Hematopoietic multipotent progenitor cell treated with erythropoietin and hydrocortisone succinate and interleukin-3 and kit ligand, for 17 days (in vitro differentiated cells): Measurements from ENCODE around the gene SLC25A27.

Source experiments
- DNase-seq: peaks from one replicate; pipeline ENCODE4 v3.0.0-alpha.2; 2015; ENCODE audit warnings: low spot score

The SLC25A27 gene

GRCh38 chr6:46651816-46652215 lies 959 bp upstream of the SLC25A27 start:
- DNase-seq: no peak

DNA sequence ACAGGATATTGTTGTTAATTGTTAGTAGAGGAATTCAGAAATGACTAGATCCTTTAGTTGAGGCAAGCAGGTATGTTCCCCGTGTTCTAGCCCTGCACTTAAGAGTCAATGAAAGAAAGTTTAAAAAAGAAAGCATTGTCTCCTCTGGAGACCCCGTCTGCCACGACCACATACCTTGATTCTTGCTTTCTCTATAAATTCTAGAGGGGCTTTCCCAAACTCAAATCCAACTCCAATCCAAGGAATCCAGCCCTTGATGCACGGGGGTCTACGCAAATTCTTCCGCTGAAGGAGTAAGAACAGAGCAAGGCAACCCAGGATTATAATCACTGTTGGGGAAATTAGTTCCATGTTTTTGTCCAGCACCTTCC lies 558 bp upstream of the SLC25A27 start:
- DNase-seq: no peak

- DNase-seq: no peak
Observed at GRCh38 chr6:46653439-46654195, 842 bp downstream of the SLC25A27 start.

- DNase-seq: no peak
Observed at GRCh38 chr6:46655803-46656202, 3.0 kb downstream of the SLC25A27 start.

DNA sequence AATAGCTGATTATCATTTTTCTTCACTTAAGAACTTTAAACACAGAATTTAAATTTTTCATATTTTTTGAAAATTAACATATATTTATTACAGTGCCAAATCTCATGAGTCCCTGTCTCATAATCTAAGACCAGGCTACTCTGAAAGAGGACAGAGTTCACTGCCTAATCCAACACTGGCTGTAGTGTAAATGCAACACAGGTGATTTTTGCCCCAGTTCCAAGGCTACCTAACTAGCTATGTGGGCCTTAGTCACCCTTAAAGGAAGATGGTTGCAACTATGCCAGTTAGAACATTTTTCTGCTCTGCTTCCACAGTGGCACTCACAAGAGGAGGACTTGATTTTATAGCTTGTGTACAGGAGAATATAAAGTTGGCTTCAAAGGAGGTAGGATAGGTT lies 4.9 kb downstream of the SLC25A27 start:
- no peak for DNase-seq

GRCh38 chr6:46661483-46661882 lies 8.7 kb downstream of the SLC25A27 start:
- no peak for DNase-seq

DNA sequence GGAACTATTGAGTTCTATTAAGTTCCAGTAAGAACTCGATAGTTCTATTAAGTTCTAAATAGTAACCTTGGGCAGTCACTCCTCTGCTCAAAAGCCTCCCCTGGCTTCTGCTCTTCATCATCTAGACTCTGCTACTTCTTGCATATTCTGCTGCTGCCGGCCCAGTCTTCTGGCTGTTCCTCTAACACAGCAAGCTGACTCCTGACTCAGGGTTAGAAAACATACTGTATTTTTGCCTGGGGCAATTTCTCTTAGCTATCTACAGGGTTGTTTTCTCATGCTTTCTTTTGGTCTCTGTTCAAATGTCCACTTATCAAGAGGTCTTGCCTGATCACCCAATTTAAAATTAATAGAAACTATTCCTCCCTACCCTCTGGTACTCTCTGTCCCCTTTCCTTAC lies 14.6 kb downstream of the SLC25A27 start:
- no peak for DNase-seq

- DNase-seq: no peak
Observed at GRCh38 chr6:46674410-46674809, 21.6 kb downstream of the SLC25A27 start.

- DNase-seq: no peak
Observed at GRCh38 chr6:46676604-46677313, 24.0 kb downstream of the SLC25A27 start.

DNA sequence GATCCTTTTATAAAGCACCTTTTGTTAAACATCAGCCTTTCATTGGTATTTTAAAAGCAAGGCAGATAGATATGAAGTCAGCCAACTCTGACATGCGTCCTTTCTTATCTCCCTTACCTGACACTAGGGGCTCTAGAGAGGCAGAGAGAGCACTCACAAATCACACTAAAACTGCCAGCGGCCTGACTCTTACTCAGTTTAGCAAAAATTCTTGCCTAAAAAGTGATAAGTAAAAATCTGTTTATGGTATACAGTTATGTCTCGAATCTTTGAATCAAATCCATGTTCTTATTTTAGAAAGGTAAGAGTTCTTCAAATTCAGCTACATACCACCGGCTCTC lies 24.5 kb downstream of the SLC25A27 start:
- DNase-seq: no peak

- no peak for DNase-seq
Observed at GRCh38 chr6:46684771-46685170, 32.0 kb downstream of the SLC25A27 start.

DNA sequence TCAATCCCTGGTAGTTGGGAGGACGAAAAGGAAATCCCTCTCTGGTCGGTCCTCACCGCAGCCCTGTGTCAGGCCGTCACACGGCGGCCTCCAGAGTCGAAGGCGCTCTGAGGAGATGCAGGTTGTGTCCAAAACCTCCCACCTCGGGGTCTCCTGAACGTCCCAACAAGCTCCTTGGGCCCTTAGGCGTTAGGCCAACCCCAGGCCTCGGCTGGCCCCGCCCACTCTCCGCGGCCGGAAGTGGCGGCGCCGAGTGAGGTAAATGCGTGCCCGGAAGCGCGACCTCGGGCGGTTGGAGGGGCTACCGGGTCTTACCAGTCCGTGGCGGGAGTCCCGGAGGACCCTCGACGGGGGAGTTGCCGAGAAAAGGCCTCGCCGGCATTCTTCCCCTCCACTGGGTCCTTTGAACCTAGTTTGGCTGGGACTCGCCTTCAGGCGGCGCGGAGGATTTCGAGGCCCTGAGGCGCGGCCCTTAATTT lies 34.9 kb downstream of the SLC25A27 start, which contains the start of gene TDRD6:
TDRD6 (plus strand) TSS at position 267 of the 479 bp plus-strand sequence. CDS start 244 bp downstream, outside the sequence.
- DNase-seq: no peak

DNA sequence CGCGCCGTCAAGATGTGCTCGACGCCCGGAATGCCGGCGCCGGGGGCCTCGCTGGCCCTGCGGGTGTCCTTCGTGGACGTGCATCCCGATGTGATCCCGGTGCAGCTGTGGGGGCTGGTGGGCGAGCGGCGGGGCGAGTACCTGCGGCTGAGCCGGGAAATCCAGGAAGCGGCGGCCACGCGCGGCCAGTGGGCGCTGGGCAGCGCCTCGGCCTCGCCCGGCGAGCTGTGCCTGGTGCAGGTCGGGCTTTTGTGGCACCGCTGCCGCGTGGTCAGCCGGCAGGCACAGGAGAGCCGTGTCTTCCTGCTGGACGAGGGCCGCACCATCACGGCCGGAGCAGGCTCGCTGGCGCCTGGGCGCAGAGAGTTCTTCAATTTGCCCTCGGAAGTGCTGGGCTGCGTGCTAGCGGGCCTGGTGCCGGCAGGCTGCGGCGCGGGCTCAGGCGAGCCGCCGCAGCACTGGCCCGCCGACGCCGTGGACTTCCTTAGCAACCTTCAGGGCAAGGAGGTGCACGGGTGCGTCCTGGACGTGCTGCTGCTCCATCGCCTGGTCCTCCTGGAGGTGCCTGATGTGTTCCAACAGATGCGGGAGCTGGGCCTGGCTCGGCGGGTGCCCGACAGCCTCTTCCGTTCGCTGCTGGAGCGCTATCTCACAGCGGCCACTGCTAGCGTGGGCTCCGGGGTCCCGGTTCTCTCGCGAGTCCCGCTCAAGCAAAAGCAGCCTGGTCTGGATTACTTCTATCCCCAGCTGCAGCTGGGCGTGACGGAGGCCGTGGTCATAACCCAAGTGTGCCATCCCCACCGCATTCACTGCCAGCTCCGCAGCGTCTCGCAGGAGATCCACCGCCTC lies 35.6 kb downstream of the SLC25A27 start:
- DNase-seq: no peak

GRCh38 chr6:46688966-46689335 lies 36.2 kb downstream of the SLC25A27 start:
- DNase-seq: no peak

DNA sequence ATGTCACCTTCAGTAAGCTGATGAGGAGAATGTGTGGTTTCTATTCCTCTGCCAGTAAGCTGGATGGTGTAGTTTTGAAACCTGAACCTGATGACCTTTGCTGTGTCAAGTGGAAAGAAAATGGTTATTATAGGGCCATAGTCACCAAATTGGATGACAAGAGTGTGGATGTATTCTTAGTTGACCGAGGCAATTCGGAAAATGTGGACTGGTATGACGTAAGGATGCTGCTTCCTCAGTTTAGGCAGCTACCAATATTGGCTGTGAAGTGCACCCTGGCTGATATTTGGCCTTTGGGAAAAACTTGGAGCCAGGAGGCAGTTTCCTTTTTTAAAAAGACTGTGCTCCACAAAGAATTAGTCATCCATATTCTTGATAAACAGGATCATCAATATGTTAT lies 36.9 kb downstream of the SLC25A27 start:
- no peak for DNase-seq

GRCh38 chr6:46690141-46690755 lies 37.5 kb downstream of the SLC25A27 start:
- no peak for DNase-seq

DNA sequence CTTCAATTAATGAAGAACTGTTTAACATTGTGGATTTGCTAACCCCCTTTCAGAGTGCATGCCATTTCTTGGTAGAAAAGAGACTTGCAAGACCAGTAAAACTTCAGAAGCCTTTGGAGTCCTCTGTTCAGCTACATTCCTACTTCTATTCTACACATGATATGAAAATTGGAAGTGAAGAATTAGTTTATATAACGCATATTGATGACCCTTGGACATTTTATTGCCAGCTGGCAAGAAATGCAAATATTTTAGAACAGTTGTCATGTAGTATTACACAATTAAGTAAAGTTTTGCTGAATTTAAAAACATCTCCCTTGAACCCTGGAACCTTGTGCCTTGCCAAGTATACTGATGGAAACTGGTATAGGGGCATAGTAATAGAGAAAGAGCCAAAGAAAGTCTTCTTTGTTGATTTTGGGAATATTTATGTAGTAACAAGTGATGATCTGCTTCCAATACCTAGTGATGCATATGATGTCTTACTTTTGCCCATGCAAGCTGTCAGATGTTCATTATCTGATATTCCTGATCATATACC lies 38.2 kb downstream of the SLC25A27 start:
- no peak for DNase-seq

- no peak for DNase-seq
Observed at GRCh38 chr6:46699970-46700369, 47.2 kb downstream of the SLC25A27 start.

DNA sequence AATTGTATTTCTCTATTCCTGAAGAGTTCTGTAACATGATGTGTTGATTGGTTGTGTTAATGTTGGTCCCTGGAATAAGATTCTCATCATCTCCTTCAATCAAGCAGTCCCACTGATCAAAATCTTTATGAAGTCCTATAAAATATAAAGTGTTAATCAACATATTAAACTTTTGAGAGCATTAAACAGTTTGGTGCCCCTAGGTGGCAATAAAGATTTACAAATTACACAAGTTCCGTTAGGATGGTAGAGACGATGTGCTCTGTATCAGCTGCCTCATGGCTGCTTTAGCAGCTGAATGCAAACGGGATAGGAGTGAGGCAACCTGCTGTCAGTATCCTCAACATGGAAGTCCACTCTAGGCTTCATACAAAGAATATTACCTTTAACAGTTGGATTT lies 51.8 kb downstream of the SLC25A27 start:
- no peak for DNase-seq

DNA sequence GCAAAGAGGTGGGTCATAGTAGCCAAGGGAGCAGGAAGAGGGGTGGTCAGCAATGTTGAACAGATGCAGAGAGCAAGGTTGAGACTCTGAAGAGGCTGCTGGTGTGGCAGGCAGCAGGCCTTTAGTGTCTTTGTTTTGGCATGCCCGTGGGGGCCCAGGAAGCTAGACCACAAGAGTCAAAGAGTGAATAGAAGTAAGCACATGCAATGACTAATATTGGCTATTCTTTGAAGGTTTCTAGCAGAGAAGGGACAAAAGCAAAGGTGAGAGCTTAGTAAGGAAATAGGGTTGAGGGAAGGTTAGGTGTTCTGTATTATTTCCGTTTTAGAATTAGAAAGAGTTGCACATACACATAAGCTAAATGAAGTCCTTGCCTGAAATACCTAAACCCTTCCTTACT lies 53.7 kb downstream of the SLC25A27 start:
- DNase-seq: no peak

DNA sequence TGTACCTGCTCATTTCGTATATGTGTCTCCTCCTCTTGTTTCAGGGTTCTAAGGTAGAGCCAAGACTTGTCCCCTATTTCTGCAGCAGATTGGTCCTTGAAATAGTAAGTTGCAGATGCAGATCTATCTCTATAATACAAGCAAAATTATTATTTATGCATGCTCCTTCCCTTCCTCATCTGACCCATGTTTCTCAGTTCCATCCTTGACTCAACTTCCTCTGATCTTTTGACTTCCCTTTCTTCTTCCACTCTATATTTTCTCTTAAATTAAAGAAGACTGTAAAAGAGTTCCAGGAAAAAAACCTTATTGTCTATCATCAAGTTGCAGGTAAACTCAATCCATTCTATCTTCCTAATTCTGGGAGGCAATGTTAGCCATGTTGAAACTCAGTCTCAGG lies 58.7 kb downstream of the SLC25A27 start:
- DNase-seq: no peak

DNA sequence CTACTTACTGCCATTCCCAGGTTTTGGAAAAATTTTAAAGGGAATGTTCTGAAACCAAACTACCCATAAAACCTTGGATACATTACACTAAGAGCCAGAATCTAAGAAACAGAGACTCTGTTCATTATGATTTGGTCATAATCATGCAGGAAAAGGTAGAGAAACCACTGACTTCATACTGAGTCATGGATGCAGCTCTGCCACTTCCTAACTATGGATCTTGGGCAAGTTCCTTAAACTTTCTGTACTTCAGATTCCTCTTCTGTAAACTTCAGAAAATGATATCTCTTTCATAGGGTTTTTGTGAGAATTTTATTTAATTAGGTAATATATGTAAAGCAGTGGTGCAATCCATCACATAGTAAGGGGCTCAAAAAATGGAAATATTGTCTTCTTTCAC lies 62.4 kb downstream of the SLC25A27 start:
- no peak for DNase-seq
